ENCODE results near the gene LRMDA. TPM values are rescaled to one million over a fixed set of nuclear protein-coding genes. Genes with fewer than 3 reads are reported as not detected.

The LRMDA gene
- total RNA-seq, 4 donors from 2014 or later = 1.5 to 15.7 (median 4.6) TPM

GRCh38 chr10:76558586-76558985, 1127.2 kb downstream of the LRMDA start:
- DNase-seq = peak; percentile 52 to 84
- peaks cover 0 to 4% of the 10 kb centered on the region in 2 donors for H3K4me1 ChIP-seq
- intact Hi-C loops (cut with DNase I; ENCODE audit: low total_unique reads) = no loop called here
- no peaks in the 10 kb centered on the region for H3K9me3 ChIP-seq
- no peaks in the 10 kb centered on the region for H3K36me3 ChIP-seq
- peak overlapping the region; percentile 67 to 79 for H3K27ac ChIP-seq
- H3K4me3 ChIP-seq = no peak overlapping the region
- TF ChIP-seq CTCF (IDR thresholded peaks at IDR 0.05) = no peak
- TF ChIP-seq POLR2A (IDR thresholded peaks at IDR 0.05) = no peak
- no peaks in the 10 kb centered on the region for H3K27me3 ChIP-seq

DNA sequence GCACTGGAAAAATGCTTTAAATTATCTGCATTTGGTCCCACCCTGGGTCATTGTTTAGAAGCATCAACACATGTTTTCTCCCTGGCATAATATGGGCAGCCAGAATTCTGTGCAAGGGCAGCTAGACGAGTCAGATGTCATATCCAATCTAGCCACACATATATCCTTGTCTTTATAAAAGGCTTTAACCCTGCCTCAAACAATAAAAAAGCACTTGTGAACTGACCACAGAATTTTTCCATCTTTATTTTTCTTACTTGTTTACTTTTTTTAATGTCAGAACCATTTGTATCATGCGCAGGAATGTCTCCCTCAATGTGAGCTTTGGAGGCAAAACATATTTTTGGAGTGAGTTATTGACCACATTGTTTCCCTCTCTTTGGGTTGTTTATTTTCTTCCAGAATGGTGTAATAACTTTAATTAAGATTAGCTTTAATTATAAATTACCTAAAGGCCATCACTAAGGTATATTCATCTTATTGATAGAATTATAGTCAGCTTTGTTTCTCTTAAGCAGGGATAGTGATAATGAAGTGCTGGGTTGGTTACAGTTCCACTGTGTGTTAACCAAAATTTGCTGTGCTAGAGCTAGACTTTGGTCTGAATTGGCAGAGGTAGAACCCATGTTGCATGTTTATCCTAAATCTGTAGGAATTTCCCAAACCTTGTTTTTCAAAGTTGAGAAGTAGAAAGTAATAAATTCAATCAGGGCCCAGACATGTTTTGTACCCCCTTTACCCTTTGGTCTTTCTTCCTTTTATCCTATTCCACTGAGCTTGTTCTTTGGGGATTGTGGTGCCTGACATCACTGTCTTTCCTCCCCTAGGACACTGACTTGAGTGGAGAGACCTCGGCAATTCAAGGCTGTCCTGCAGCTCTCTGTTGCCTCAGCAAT, 1127.8 kb downstream of the LRMDA start:
- Histone ChIP-seq H3K27me3 (no peaks in the 10 kb centered on the region), H3K4me3 (no peak overlapping the region), H3K9me3 (no peaks in the 10 kb centered on the region), H3K4me1 (peaks cover 0 to 4% of the 10 kb centered on the region in 2 donors), H3K36me3 (no peaks in the 10 kb centered on the region), H3K27ac (peak overlapping the region; percentile 67 to 79)
- TF ChIP-seq POLR2A (IDR thresholded peaks at IDR 0.05) (no peak), CTCF (IDR thresholded peaks at IDR 0.05) (no peak)
- intact Hi-C loops (cut with DNase I; ENCODE audit: low total_unique reads) = no loop called here
- DNase-seq = no peak

GRCh38 chr10:76559892-76560220, 1128.4 kb downstream of the LRMDA start:
- no peak overlapping the region for H3K4me3 ChIP-seq
- no peaks in the 10 kb centered on the region for H3K9me3 ChIP-seq
- H3K36me3 ChIP-seq = no peaks in the 10 kb centered on the region
- no peak for DNase-seq
- H3K27me3 ChIP-seq = no peaks in the 10 kb centered on the region
- peaks cover 0 to 4% of the 10 kb centered on the region in 2 donors for H3K4me1 ChIP-seq
- no peak for TF ChIP-seq CTCF (IDR thresholded peaks at IDR 0.05)
- TF ChIP-seq POLR2A (IDR thresholded peaks at IDR 0.05) = no peak
- intact Hi-C loops (cut with DNase I; ENCODE audit: low total_unique reads) = no loop called here
- H3K27ac ChIP-seq = peak overlapping the region; percentile 67 to 79

- intact Hi-C loops (cut with DNase I; ENCODE audit: low total_unique reads) = no loop called here
- no peaks in the 10 kb centered on the region for H3K36me3 ChIP-seq
These were observed 1128.9 kb downstream of the LRMDA start for GRCh38 chr10:76560338-76560737.

More at GRCh38 chr10:76560338-76560737, 1128.9 kb downstream of the LRMDA start:
- peaks cover 0 to 4% of the 10 kb centered on the region in 2 donors for H3K4me1 ChIP-seq
- peak overlapping the region; percentile 67 to 79 for H3K27ac ChIP-seq
- TF ChIP-seq CTCF (IDR thresholded peaks at IDR 0.05) = no peak
- no peak for TF ChIP-seq POLR2A (IDR thresholded peaks at IDR 0.05)
- no peak overlapping the region for H3K4me3 ChIP-seq
- no peaks in the 10 kb centered on the region for H3K9me3 ChIP-seq
- no peaks in the 10 kb centered on the region for H3K27me3 ChIP-seq
- DNase-seq = no peak
